Parathyroid adenoma (tissue), 2 donors: ENCODE data around the gene TTLL10.

Experiments used
- H2AFZ ChIP-seq: fragments of 300-600 bp; sonication (generic); one replicate; pipeline ENCODE4 v1.7.0; 2017; ENCODE audit warnings: antibody characterized with exemption, mild to moderate bottlenecking
- H3K27ac ChIP-seq: fragments of 300-600 bp; sonication (generic); one replicate; pipeline ENCODE4 v1.7.0; 2017
- H3K27me3 ChIP-seq: fragments of 300-600 bp; sonication (generic); one replicate; pipeline ENCODE4 v1.7.0; 2017; ENCODE audit warnings: low read length; ENCODE audit not compliant: control insufficient read depth, insufficient read depth
- H3K36me3 ChIP-seq: fragments of 300-600 bp; sonication (generic); one replicate; pipeline ENCODE4 v1.7.0; 2017; ENCODE audit warnings: low read length; ENCODE audit not compliant: control insufficient read depth, insufficient read depth
- H3K4me1 ChIP-seq: fragments of 300-600 bp; sonication (generic); one replicate; pipeline ENCODE4 v1.7.0; 2017; ENCODE audit warnings: control low read depth
- H3K4me2 ChIP-seq: fragments of 300-600 bp; sonication (generic); one replicate; pipeline ENCODE4 v1.7.0; 2017; ENCODE audit warnings: low read length
- H3K4me3 ChIP-seq: fragments of 300-600 bp; sonication (generic); one replicate; pipeline ENCODE4 v1.7.0; 2017; ENCODE audit warnings: low read depth, low read length
- H3K79me2 ChIP-seq: fragments of 300-600 bp; sonication (generic); one replicate; pipeline ENCODE4 v1.7.0; 2017; ENCODE audit warnings: control low read depth
- H3K9ac ChIP-seq: fragments of 300-600 bp; sonication (generic); one replicate; pipeline ENCODE4 v1.7.0; 2017; ENCODE audit warnings: mild to moderate bottlenecking
- H3K9me3 ChIP-seq: fragments of 300-600 bp; sonication (generic); one replicate; pipeline ENCODE4 v1.7.0; 2017; ENCODE audit warnings: low read length; ENCODE audit not compliant: control insufficient read depth
- TF ChIP-seq, protein P1 (sequence below): fragments of 300-600 bp; sonication (generic); IDR thresholded peaks from one replicate; pipeline ENCODE4 v1.7.0; 2017; ENCODE audit warnings: antibody characterized with exemption, mild to moderate bottlenecking
- donor health status: primary hyperparathyroidism.

The TTLL10 gene

DNA sequence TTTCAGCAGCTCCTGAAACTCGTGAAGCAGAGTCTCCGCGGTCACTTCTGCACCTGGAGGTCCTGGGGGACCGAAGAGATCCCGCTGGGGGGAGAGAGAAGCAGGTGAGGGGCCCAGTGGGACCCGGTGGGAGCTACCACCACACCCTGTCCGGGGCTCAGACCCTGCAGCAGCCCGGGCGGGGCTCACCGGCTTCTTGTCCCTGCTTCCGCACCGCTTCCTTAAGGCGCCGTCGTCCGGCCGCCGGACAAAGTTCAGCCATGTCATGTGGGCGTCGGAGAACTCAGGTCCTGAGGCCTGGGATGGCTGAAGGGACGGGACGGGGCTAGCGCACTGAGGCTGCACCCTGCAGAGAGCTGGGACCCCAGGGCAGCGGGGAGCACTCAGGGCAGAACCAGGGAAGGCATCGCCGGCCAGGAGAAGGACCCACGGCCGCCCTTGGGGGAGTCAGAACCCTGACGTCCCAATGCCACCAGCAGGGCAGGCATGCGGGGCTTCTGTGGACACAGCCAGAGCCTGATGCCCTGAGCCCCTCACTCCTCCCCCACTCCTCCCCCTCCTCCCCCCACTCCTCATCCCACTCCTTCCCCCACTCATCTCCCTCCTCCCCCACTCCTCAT lies 70.6 kb downstream of the TTLL10 start:
- H3K9ac ChIP-seq, result no peak overlapping the region
- TF ChIP-seq, protein P1, sequence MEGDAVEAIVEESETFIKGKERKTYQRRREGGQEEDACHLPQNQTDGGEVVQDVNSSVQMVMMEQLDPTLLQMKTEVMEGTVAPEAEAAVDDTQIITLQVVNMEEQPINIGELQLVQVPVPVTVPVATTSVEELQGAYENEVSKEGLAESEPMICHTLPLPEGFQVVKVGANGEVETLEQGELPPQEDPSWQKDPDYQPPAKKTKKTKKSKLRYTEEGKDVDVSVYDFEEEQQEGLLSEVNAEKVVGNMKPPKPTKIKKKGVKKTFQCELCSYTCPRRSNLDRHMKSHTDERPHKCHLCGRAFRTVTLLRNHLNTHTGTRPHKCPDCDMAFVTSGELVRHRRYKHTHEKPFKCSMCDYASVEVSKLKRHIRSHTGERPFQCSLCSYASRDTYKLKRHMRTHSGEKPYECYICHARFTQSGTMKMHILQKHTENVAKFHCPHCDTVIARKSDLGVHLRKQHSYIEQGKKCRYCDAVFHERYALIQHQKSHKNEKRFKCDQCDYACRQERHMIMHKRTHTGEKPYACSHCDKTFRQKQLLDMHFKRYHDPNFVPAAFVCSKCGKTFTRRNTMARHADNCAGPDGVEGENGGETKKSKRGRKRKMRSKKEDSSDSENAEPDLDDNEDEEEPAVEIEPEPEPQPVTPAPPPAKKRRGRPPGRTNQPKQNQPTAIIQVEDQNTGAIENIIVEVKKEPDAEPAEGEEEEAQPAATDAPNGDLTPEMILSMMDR, result no peak
- H3K4me2 ChIP-seq, result no peak overlapping the region
- H3K9me3 ChIP-seq, result no peaks in the 10 kb centered on the region
- H3K4me3 ChIP-seq, result no peak overlapping the region
- no peaks in the 10 kb centered on the region for H3K27me3 ChIP-seq
- no peak overlapping the region for H2AFZ ChIP-seq
- H3K4me1 ChIP-seq, result no peaks in the 10 kb centered on the region
- H3K27ac ChIP-seq, result no peak overlapping the region
- no peaks in the 10 kb centered on the region for H3K36me3 ChIP-seq
- no peaks in the 10 kb centered on the region for H3K79me2 ChIP-seq

DNA sequence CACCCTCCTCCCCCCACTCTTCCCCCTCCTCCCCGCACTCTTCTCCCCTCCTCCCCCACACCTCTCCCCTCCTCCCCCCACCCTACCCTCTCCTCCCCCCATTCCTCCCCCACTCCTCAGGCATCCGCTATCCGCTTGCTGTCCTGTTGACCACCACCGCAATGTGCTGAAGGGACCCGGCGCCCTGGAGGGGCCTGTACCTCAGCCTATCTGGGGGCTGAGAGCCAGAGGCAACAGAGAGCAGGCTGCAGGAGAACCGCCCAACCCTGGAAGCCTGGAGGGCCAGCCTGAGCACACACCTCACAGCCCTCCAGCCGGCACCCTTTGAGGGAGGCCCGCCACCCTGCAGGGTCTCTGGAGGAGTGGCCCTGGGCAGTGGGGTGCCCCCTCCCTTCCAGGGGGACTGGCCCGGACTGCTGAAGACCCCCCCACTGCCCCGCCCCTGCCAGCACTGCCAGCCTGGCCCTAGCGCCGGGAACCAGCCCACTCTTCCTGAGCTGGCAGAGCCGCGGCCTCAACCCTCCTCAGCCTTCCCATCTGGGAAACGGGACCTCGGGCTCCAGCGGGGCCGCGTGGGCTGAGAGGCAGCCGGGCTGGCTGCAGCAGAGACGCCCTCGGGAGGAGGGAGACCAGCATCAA lies 71.6 kb downstream of the TTLL10 start:
- Histone ChIP-seq H3K9me3 (no peaks in the 10 kb centered on the region), H2AFZ (no peak overlapping the region), H3K27me3 (no peaks in the 10 kb centered on the region), H3K36me3 (no peaks in the 10 kb centered on the region), H3K4me3 (no peak overlapping the region), H3K4me2 (no peak overlapping the region), H3K27ac (no peak overlapping the region), H3K9ac (no peak overlapping the region), H3K4me1 (no peaks in the 10 kb centered on the region), H3K79me2 (no peaks in the 10 kb centered on the region)
- TF ChIP-seq, protein P1, result no peak

GRCh38 chr1:1245817-1246576 lies 72.3 kb downstream of the TTLL10 start:
- Histone ChIP-seq H3K4me3 (no peak overlapping the region), H3K27ac (no peak overlapping the region), H3K4me2 (no peak overlapping the region), H3K79me2 (no peaks in the 10 kb centered on the region), H3K9me3 (no peaks in the 10 kb centered on the region), H3K36me3 (no peaks in the 10 kb centered on the region), H3K27me3 (no peaks in the 10 kb centered on the region), H3K9ac (no peak overlapping the region), H3K4me1 (no peaks in the 10 kb centered on the region), H2AFZ (no peak overlapping the region)
- TF ChIP-seq, protein P1, result no peak

DNA sequence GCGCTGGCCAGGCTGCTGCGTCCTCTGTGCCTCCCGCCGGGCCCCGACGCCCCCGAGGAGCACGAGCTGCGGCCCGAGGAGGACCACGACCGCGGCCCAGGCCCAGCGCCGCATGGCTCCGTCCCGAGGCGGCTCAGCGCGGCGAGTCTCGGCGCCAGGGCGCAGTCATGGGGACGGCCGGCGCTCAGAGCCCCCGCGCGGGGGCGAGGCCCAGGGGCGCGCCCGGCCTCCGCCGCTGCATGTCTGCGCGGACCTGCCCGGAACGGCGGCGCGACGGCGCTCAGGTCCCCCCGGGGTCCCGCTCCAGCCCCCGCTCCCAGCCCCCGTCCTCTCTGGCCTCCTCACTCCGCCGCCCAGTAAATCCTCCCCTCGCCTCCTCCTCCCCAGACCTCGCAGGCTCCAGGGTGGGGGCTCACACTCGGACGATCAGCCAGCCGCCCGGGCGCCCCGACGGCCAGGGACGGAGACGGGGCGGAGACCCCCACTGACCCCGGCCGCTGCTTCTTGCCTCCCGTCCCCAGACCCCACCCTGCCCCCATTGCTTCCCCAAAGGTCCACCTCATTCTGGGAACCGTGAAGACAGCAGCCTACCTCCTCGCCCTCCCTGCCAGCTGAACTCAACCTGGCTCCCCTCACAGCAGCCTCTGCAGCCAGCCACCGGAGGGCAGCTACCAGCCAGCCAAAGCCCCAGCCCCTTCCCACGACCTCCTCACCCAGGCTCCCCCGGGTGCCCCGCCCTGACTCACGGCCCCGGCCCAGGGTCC lies 73.1 kb downstream of the TTLL10 start, which contains the start of gene C1QTNF12:
C1QTNF12 (minus strand) TSS at position 146 of the 764 bp plus-strand sequence; CDS start at position 114, 32 bp downstream.
- TF ChIP-seq, protein P1, result no peak
- H3K4me2 ChIP-seq, result no peak within 1 kb of the TSS
- H3K36me3 ChIP-seq, result no peaks in the 10 kb centered on the region
- no peaks in the 10 kb centered on the region for H3K27me3 ChIP-seq
- no peaks in the 10 kb centered on the region for H3K4me1 ChIP-seq
- H3K4me3 ChIP-seq, result no peak within 1 kb of the TSS
- no peaks in the 10 kb centered on the region for H3K9me3 ChIP-seq
- H3K79me2 ChIP-seq, result no peaks in the 10 kb centered on the region
- H2AFZ ChIP-seq, result no peak within 1 kb of the TSS
- no peak within 1 kb of the TSS for H3K27ac ChIP-seq
- H3K9ac ChIP-seq, result no peak within 1 kb of the TSS
